WTC11 (cell line): ENCODE measurements around the gene DEFB114. TPM values are rescaled to one million over a fixed set of nuclear protein-coding genes. Genes with fewer than 3 reads are reported as not detected.

ENCODE experiments used
- ATAC-seq: fragments of 200-7000 bp; cut with Tn5 transposase; 2 replicates; pipeline ENCODE4 v1.10.0; 2021; ENCODE audit warnings: mild to moderate bottlenecking, moderate library complexity
- CTCF ChIA-PET: fragments of 300-600 bp; sonication (Branson Sonifier 250); formaldehyde crosslinking; loops from one replicate; lab custom pipeline; 2021; ENCODE audit warnings: antibody characterized with exemption; lab: Charles Lee
- POLR2A ChIA-PET: fragments of 350-600 bp; sonication (Branson Sonifier 250); formaldehyde crosslinking; loops from one replicate; lab custom pipeline; 2021; ENCODE audit warnings: antibody characterized with exemption; lab: Charles Lee
- DNase-seq: peaks from one replicate; pipeline ENCODE4 v3.0.0; 2021; ENCODE audit warnings: low spot score
- H3K27ac Mint-ChIP-seq: 2 replicates; pipeline ENCODE4 v1.8.0; 2021; ENCODE audit warnings: mixed read lengths
- H3K27me3 Mint-ChIP-seq: 2 replicates; pipeline ENCODE4 v1.8.0; 2021; ENCODE audit warnings: low read depth, mild to moderate bottlenecking, moderate library complexity, mixed read lengths
- H3K36me3 Mint-ChIP-seq: 2 replicates; pipeline ENCODE4 v1.8.0; 2021; ENCODE audit warnings: mixed read lengths
- H3K4me1 Mint-ChIP-seq: 2 replicates; pipeline ENCODE4 v1.8.0; 2022; ENCODE audit warnings: mixed read lengths
- H3K4me3 Mint-ChIP-seq: 2 replicates; pipeline ENCODE4 v1.8.0; 2021; ENCODE audit warnings: mild to moderate bottlenecking, moderate library complexity, mixed read lengths
- H3K9me3 Mint-ChIP-seq: 2 replicates; pipeline ENCODE4 v1.8.0; 2021; ENCODE audit warnings: mixed read lengths
- ATF6 ChIP-seq: sonication (generic); formaldehyde crosslinking; IDR thresholded peaks from 2 replicates; pipeline ENCODE4 v1.8.1; 2023; ENCODE audit warnings: mild to moderate bottlenecking, missing genetic modification reagents
- CDX4 ChIP-seq: fragments of 250-450 bp; sonication (Bioruptor Pico); IDR thresholded peaks from 2 replicates; pipeline ENCODE4 v1.9.0; 2021; ENCODE audit warnings: moderate library complexity, mild to moderate bottlenecking, inconsistent platforms, borderline replicate concordance
- E2F5 ChIP-seq: sonication (generic); formaldehyde crosslinking; IDR thresholded peaks from 2 replicates; pipeline ENCODE4 v1.8.1; 2022; ENCODE audit warnings: mild to moderate bottlenecking, moderate library complexity, missing genetic modification reagents
- ELF4 ChIP-seq: sonication (generic); formaldehyde crosslinking; IDR thresholded peaks from 2 replicates; pipeline ENCODE4 v1.8.1; 2022; ENCODE audit warnings: low read depth, mild to moderate bottlenecking, moderate library complexity, missing genetic modification reagents
- GABPB1 ChIP-seq: sonication (generic); formaldehyde crosslinking; IDR thresholded peaks from 2 replicates; pipeline ENCODE4 v1.8.1; 2023; ENCODE audit warnings: mild to moderate bottlenecking, missing genetic modification reagents
- GRHL2 ChIP-seq: fragments of 250-450 bp; sonication (Bioruptor Pico); IDR thresholded peaks from 2 replicates; pipeline ENCODE4 v1.8.0; 2022; ENCODE audit warnings: mild to moderate bottlenecking, moderate library complexity; ENCODE audit not compliant: insufficient replicate concordance, severe bottlenecking
- HMGA2 ChIP-seq: fragments of 250-450 bp; sonication (Bioruptor Pico); IDR thresholded peaks from 2 replicates; pipeline ENCODE4 v1.4.0; 2021; ENCODE audit warnings: mild to moderate bottlenecking, moderate library complexity
- KAT7 ChIP-seq: sonication (generic); formaldehyde crosslinking; IDR thresholded peaks from 2 replicates; pipeline ENCODE4 v1.8.1; 2023; ENCODE audit warnings: missing genetic modification reagents, mild to moderate bottlenecking, borderline replicate concordance
- MXD4 ChIP-seq: fragments of 250-450 bp; sonication (Bioruptor Pico); IDR thresholded peaks from 2 replicates; pipeline ENCODE4 v1.8.0; 2021; ENCODE audit warnings: mild to moderate bottlenecking, moderate library complexity, borderline replicate concordance
- NR2C2 ChIP-seq: sonication (generic); formaldehyde crosslinking; IDR thresholded peaks from 2 replicates; pipeline ENCODE4 v1.8.0; 2022; ENCODE audit warnings: mild to moderate bottlenecking, missing genetic modification reagents
- NR3C1 ChIP-seq: sonication (generic); formaldehyde crosslinking; conservative IDR thresholded peaks from 2 replicates; pipeline ENCODE4 v1.8.1; 2023; ENCODE audit warnings: low read depth, mild to moderate bottlenecking, missing genetic modification reagents
- SOX15 ChIP-seq: fragments of 250-450 bp; sonication (Bioruptor Pico); IDR thresholded peaks from 2 replicates; pipeline ENCODE4 v1.9.0; 2021; ENCODE audit warnings: mild to moderate bottlenecking
- STAT6 ChIP-seq: sonication (generic); formaldehyde crosslinking; conservative IDR thresholded peaks from 2 replicates; pipeline ENCODE4 v1.8.1; 2023; ENCODE audit warnings: mild to moderate bottlenecking, low read depth, missing genetic modification reagents, moderate library complexity
- TCF7 ChIP-seq: sonication (generic); formaldehyde crosslinking; IDR thresholded peaks from 2 replicates; pipeline ENCODE4 v1.8.0; 2022; ENCODE audit warnings: mild to moderate bottlenecking, low read depth, missing genetic modification reagents, moderate library complexity
- TEAD1 ChIP-seq: sonication (generic); formaldehyde crosslinking; IDR thresholded peaks from 2 replicates; pipeline ENCODE4 v1.8.0; 2022; ENCODE audit warnings: mild to moderate bottlenecking, missing genetic modification reagents
- TP53 ChIP-seq: sonication (generic); formaldehyde crosslinking; IDR thresholded peaks from 2 replicates; pipeline ENCODE4 v1.8.1; 2023; ENCODE audit warnings: mild to moderate bottlenecking, missing genetic modification reagents
- ZNF263 ChIP-seq: sonication (generic); formaldehyde crosslinking; IDR thresholded peaks from 2 replicates; pipeline ENCODE4 v1.8.1; 2022; ENCODE audit warnings: low read depth, mild to moderate bottlenecking, moderate library complexity, missing genetic modification reagents
- ZNF396 ChIP-seq: fragments of 250-450 bp; sonication (Bioruptor Pico); IDR thresholded peaks from 2 replicates; pipeline ENCODE4 v1.8.0; 2021; ENCODE audit warnings: mild to moderate bottlenecking, moderate library complexity, borderline replicate concordance
- ZNF416 ChIP-seq: fragments of 250-450 bp; sonication (Bioruptor Pico); IDR thresholded peaks from 2 replicates; pipeline ENCODE4 v1.9.0; 2021; ENCODE audit warnings: mild to moderate bottlenecking, inconsistent platforms
- ZNF671 ChIP-seq: fragments of 250-450 bp; sonication (Bioruptor Pico); IDR thresholded peaks from 2 replicates; pipeline ENCODE4 v1.8.0; 2021; ENCODE audit warnings: mild to moderate bottlenecking
- ZSCAN18 ChIP-seq: fragments of 250-450 bp; sonication (Bioruptor Pico); IDR thresholded peaks from 2 replicates; pipeline ENCODE4 v2.1.2; 2022; ENCODE audit warnings: mild to moderate bottlenecking, moderate library complexity
- total RNA-seq: library from RNA; stranded (reverse); gene quantifications from 3 replicates; pipeline ENCODE4 v1.2.3, GENCODE V29; 2021

The DEFB114 gene
- total RNA-seq, 1 experiment from 2014 or later, result not detected

- POLR2A ChIA-PET, result no interaction called here
- peaks cover 11% of the 10 kb centered on the region for H3K36me3 Mint-ChIP-seq
- CTCF ChIA-PET, result no interaction called here
- peaks cover 6% of the 10 kb centered on the region; the same call in 1 of the 2 replicates for H3K4me1 Mint-ChIP-seq
- ATAC-seq (no peak), DNase-seq (no peak)
- peaks cover 21% of the 10 kb centered on the region for H3K9me3 Mint-ChIP-seq
- no peak for TF ChIP-seq KAT7 (CRISPR knock-in tag)
- no peak for TF ChIP-seq ATF6 (CRISPR knock-in tag)
- H3K27me3 Mint-ChIP-seq, result no peaks in the 10 kb centered on the region
- no peak overlapping the region for H3K4me3 Mint-ChIP-seq
- H3K27ac Mint-ChIP-seq, result no peak overlapping the region
Measured at GRCh38 chr6:49958180-49958579, 5.8 kb downstream of the DEFB114 start.

GRCh38 chr6:49955847-49956246, 8.1 kb downstream of the DEFB114 start:
- ChIA-PET CTCF (no interaction called here), POLR2A (no interaction called here)
- H3K4me3 Mint-ChIP-seq, result no peak overlapping the region
- H3K27ac Mint-ChIP-seq, result no peak overlapping the region
- peaks cover 11% of the 10 kb centered on the region for H3K36me3 Mint-ChIP-seq
- DNase-seq (no peak), ATAC-seq (no peak)
- H3K4me1 Mint-ChIP-seq, result peaks cover 6% of the 10 kb centered on the region; the same call in 1 of the 2 replicates
- H3K9me3 Mint-ChIP-seq, result peaks cover 21% of the 10 kb centered on the region
- no peaks in the 10 kb centered on the region for H3K27me3 Mint-ChIP-seq
- TF ChIP-seq ATF6 (CRISPR knock-in tag) (no peak), ZNF263 (CRISPR knock-in tag) (no peak), ZNF671 (CRISPR knock-in tag) (no peak), GABPB1 (CRISPR knock-in tag) (no peak), NR2C2 (no peak), ELF4 (CRISPR knock-in tag) (no peak), SOX15 (no peak), MXD4 (no peak)

- H3K27ac Mint-ChIP-seq, result no peak overlapping the region
- no peaks in the 10 kb centered on the region for H3K36me3 Mint-ChIP-seq
- no peak overlapping the region for H3K4me3 Mint-ChIP-seq
- ATAC-seq (no peak; the same call in 1 of the 2 replicates), DNase-seq (no peak)
- peaks cover 14% of the 10 kb centered on the region for H3K4me1 Mint-ChIP-seq
- TF ChIP-seq TCF7 (CRISPR knock-in tag) (no peak), TEAD1 (no peak), GRHL2 (CRISPR knock-in tag) (no peak), ZNF416 (CRISPR knock-in tag) (no peak), HMGA2 (CRISPR knock-in tag) (no peak), ZSCAN18 (CRISPR knock-in tag) (no peak), KAT7 (CRISPR knock-in tag) (no peak), E2F5 (CRISPR knock-in tag) (no peak), ZNF263 (CRISPR knock-in tag) (no peak), NR3C1 (no peak), CDX4 (CRISPR knock-in tag) (no peak), TP53 (no peak), ZNF396 (CRISPR knock-in tag) (no peak), STAT6 (no peak)
- ChIA-PET CTCF (no interaction called here), POLR2A (no interaction called here)
- H3K9me3 Mint-ChIP-seq, result no peaks in the 10 kb centered on the region
- no peaks in the 10 kb centered on the region for H3K27me3 Mint-ChIP-seq
Measured at GRCh38 chr6:49951926-49952325, 12.0 kb downstream of the DEFB114 start.
